NCI-H2196 treated with DMSO at 0.1 percent for 48 hours (cell line): ENCODE data around the gene MAP3K4.

Experiments used
- DNase-seq: peaks from one replicate; lab custom pipeline; 2025; ENCODE audit not compliant: unreplicated experiment; lab: John Stamatoyannopoulos, UW

The MAP3K4 gene

GRCh38 chr6:161080263-161080970 is 88.8 kb downstream of the MAP3K4 start:
- DNase-seq, result no peak

GRCh38 chr6:161082215-161082614 is 90.6 kb downstream of the MAP3K4 start:
- no peak for DNase-seq

GRCh38 chr6:161085246-161085645 is 93.7 kb downstream of the MAP3K4 start:
- DNase-seq, result no peak

GRCh38 chr6:161088676-161089328 is 97.2 kb downstream of the MAP3K4 start:
- no peak for DNase-seq

GRCh38 chr6:161091151-161091550 is 99.6 kb downstream of the MAP3K4 start:
- DNase-seq, result no peak

GRCh38 chr6:161091972-161092701 is 100.6 kb downstream of the MAP3K4 start:
- no peak for DNase-seq

- DNase-seq, result no peak
Measured at GRCh38 chr6:161094955-161095354, 103.4 kb downstream of the MAP3K4 start.

DNA sequence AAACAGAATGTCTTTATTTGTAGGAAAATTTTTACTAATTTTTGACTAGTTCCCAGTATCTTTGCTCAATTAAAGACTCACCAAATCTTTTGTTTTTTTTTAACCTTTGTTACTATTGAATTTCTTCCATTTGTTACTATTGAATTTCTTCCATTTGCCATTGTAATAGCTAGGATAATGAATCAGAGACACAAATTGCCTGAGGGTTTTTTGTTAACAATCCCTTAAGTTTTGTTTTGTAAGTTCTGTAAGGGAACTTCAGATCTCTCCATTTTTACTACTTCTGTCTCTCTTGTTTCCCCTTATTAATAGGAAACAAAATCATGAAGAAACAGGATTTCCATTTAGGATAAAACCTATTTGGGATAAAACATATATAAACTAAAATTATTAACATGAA is 104.3 kb downstream of the MAP3K4 start:
- DNase-seq, result no peak

- no peak for DNase-seq
Measured at GRCh38 chr6:161100072-161100471, 108.5 kb downstream of the MAP3K4 start.

GRCh38 chr6:161101517-161101916 is 109.9 kb downstream of the MAP3K4 start:
- no peak for DNase-seq

- DNase-seq, result no peak
Measured at GRCh38 chr6:161103475-161103874, 111.9 kb downstream of the MAP3K4 start.

DNA sequence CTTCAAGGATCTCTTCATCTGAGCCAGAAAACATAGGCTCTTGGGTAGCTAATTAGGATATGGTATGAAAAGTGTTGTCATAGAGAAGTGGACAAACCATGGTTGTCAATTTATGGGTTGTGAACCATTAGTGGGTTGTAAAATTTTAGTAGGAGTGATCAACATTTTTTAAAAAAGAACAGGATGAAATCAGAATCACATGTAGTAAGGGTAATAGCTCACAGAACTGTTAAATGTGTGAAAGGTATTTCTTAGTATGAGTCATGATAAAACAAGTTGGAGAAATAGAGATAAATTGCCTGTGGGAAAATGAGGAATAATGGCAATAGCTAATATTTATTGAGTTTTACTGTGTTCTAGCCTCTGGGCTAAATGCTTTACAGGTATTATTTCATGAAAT is 113.4 kb downstream of the MAP3K4 start:
- DNase-seq, result no peak

- no peak for DNase-seq
Measured at GRCh38 chr6:161105408-161105807, 113.8 kb downstream of the MAP3K4 start.

DNA sequence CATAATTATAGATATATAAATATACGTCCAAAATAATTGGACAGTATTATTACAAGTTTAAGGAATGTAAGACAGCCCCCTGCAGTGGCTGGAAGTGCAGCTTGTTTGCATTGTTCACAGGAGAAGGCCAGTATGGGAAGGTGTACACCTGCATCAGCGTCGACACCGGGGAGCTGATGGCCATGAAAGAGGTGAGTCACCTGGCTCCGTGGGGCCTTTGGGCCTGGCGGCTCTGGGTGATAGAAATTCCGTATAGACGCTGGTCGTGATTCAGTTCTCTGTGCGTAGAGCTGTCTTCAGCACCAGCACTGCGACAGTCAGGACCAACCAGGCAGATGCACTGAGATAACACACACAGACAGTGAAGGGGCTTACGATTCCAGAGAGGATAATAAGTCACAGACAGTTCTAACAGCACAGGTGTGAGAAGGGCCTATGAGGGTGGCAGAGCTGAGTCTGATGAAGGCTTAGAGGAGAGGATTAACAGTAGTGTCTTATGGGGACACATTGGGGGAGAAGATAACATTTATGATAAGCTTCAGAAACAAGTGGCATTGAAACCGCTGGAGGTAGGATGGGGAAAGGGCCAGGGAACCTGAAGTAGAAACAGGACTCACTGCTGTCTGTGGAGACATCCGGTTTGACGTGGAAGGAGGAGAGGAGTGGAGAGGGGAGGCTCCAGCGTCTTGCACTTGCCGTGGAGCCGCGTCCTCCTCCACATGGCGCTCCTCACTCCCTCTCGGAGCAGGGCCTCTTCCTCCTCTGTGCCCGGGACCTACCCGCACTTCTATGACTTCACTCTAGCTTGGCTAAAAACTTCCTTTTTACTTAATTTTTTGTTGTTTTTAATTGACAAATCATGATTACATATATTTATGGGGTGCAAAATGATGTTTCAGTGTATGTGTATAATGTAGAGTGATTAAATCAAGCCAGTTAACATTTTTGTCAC is 116.5 kb downstream of the MAP3K4 start:
- DNase-seq, result no peak

DNA sequence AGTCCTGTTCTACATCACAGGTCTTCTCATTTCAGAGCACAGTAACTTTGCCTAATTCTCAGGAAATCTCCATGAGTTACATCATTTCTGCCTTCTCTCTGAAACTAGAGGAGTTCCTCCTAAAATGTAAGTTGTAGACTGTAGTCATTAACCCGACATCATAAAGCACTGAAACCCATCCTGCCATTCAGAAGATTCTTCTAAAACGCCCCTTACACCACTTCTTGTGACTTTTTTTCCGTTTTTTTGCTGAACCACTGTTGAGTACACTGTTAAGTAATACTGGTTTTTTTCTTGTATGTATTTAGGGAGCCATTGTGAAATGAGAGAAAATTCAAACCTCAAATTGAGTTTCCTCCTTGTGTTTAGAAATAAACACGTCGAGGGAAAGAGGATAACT is 117.3 kb downstream of the MAP3K4 start:
- DNase-seq, result no peak

DNA sequence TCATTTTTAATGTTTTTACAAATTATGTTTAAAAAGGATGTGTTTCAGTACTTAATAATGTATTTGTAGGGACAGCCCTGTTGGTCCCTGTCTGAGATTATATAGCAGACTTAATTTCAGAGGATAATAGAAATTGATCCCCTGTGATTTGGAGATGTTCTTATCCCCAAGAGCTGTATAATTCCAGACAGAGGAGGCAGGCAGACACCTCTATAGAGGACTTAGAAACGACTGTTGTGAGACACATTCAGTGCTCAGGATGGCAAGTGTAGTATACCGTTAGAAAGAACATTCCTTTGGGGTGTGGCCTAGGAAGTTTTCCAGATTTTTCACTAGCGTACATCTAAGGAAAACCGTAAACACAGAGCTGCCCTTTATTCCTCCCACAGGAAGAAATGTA is 117.8 kb downstream of the MAP3K4 start:
- no peak for DNase-seq

DNA sequence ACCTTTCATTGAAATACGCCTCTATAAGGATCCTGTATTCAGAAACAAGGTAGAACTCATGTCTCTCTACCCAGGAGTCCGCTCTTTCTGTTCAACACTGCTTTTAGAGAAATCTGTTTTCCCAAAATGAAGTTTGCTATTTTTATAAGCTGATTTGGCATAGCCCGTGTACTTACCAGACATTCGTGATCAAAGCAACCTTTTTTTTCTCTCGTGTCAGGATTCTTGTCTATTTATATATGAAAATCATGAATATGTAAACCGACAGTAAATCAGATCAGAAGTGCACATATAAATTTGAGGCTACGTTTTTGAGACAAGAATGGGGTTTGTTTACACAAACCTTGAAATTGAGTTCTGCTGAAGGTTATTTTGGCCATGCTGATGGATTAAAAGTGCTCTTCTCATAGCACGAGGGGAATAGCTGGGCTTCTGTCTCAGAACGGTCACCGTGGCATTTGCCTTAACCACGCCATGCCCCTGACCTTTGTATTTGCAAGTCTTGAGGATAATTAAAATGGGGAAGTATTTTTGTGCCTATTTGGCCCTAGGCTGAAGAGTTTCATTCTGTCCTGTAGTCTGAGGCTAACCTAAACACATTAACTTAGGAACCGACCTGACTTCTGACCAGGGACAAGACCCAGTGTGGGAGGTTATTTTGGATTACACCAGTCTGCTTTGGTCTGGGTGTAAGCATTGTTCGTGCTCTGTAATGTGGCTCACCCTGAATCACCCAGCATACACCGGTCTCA is 118.6 kb downstream of the MAP3K4 start:
- DNase-seq, result no peak

DNA sequence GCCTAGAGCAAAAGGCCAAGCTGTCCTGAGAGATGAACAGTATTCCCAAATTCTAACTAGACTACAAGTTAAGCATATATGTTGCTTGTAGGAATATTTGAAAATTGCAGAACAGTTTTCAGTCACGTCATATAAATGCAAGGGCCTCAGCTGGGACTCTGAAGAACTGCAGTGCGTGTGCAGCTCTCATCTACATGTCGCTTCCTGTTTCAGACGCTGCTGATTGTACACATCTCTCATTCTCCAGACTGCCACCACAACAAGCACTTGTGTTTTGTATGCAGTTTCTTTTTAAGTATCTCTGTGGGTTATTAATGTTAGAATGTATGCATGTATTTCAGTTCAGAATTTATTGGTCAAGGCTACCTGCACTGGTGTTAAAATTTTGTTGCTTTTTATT is 119.7 kb downstream of the MAP3K4 start:
- DNase-seq, result no peak

GRCh38 chr6:161115468-161115867 is 123.9 kb downstream of the MAP3K4 start:
- DNase-seq, result no peak

DNA sequence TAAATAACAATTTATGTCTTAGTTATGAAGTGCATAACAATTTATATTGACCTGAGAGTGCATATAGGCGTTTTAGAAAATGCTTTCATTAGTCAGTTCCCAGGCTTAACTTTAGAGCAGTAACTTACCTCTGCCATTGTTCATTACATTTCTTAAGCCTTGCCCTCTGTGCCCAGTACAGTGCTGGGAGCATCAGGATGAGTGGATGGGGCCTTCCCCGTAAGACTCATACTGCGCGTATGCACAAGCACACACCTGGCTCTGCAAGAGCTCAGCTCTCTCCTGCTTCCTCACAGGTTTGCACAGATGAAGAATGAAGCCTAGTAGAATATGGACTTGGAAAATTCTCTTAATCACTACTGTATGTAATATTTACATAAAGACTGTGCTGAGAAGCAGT is 125.0 kb downstream of the MAP3K4 start:
- DNase-seq, result no peak
